Measurements from ENCODE around the gene NELL1. TPM values are rescaled to one million over a fixed set of nuclear protein-coding genes. Genes with fewer than 3 reads are reported as not detected.

The NELL1 gene
- total RNA-seq, 1 experiment from 2014 or later: 0.22 TPM

GRCh38 chr11:20894296-20894695 is 224.9 kb downstream of the NELL1 start:
- H3K4me1 Mint-ChIP-seq: no peaks in the 10 kb centered on the region
- Histone ChIP-seq H4K20me1 (ENCODE audit: control insufficient read depth, insufficient read depth, insufficient read length) (no peaks in the 10 kb centered on the region), H2BK15ac (ENCODE audit: low read depth, low read length) (no peak overlapping the region), H3T11ph (ENCODE audit: low read length) (no peak overlapping the region), H3K18ac (ENCODE audit: insufficient read length, low read depth, low read length) (no peak overlapping the region), H2BK20ac (ENCODE audit: low read depth, low read length, poor library complexity, severe bottlenecking) (no peak overlapping the region), H3K79me1 (ENCODE audit: insufficient read depth, low read depth, low read length, poor library complexity, severe bottlenecking) (no peaks in the 10 kb centered on the region), H3K23me2 (ENCODE audit: insufficient read length, low read depth, low read length, poor library complexity, severe bottlenecking) (no peaks in the 10 kb centered on the region), H4K8ac (replicated peaks; ENCODE audit: insufficient read length, low read depth, low read length) (no peak overlapping the region), H3K23ac (ENCODE audit: insufficient read length, low read depth, low read length) (no peak overlapping the region), H3K9me3 (ENCODE audit: control insufficient read depth, low read depth, low read length) (no peaks in the 10 kb centered on the region), H3K14ac (ENCODE audit: insufficient read depth, low read length) (no peak overlapping the region), H4K5ac (ENCODE audit: insufficient read length, low read depth, low read length) (no peak overlapping the region), H4K91ac (ENCODE audit: insufficient read length, low read depth, low read length) (no peak overlapping the region), H3K56ac (ENCODE audit: insufficient read length, low read depth, low read length) (no peak overlapping the region), H2BK120ac (ENCODE audit: low read depth, low read length, poor library complexity, severe bottlenecking) (no peak overlapping the region), H2BK12ac (ENCODE audit: insufficient read length, low read depth, low read length) (no peak overlapping the region), H2BK5ac (ENCODE audit: insufficient read length, low read length) (no peak overlapping the region), H3K27me3 (ENCODE audit: insufficient read depth, low read length) (no peaks in the 10 kb centered on the region), H3K4me1 (ENCODE audit: insufficient read depth, low read length) (no peaks in the 10 kb centered on the region), H3K27ac (ENCODE audit: insufficient read length, low read depth, low read length) (no peak overlapping the region), H3K4me2 (ENCODE audit: insufficient read depth, insufficient read length, low read length) (no peak overlapping the region), H2AFZ (ENCODE audit: low read length) (no peak overlapping the region), H3K9ac (ENCODE audit: extremely low read depth, insufficient read length, low read length) (no peak overlapping the region), H3K79me2 (ENCODE audit: insufficient read depth, low read length) (no peaks in the 10 kb centered on the region), H3K4ac (ENCODE audit: low read depth, low read length) (no peak overlapping the region), H2AK5ac (ENCODE audit: insufficient read length, low read length) (no peak overlapping the region)
- H3K4me3 Mint-ChIP-seq: no peak overlapping the region
- peaks cover 2 to 7% of the 10 kb centered on the region in 2 experiments; a peak in 3 of 5 replicates for H3K9me3 Mint-ChIP-seq
- no peak for DNase-seq
- H3K27me3 Mint-ChIP-seq (ENCODE audit: low read depth): no peaks in the 10 kb centered on the region
- H3K27ac Mint-ChIP-seq: no peak overlapping the region
- TF ChIP-seq, protein P1, sequence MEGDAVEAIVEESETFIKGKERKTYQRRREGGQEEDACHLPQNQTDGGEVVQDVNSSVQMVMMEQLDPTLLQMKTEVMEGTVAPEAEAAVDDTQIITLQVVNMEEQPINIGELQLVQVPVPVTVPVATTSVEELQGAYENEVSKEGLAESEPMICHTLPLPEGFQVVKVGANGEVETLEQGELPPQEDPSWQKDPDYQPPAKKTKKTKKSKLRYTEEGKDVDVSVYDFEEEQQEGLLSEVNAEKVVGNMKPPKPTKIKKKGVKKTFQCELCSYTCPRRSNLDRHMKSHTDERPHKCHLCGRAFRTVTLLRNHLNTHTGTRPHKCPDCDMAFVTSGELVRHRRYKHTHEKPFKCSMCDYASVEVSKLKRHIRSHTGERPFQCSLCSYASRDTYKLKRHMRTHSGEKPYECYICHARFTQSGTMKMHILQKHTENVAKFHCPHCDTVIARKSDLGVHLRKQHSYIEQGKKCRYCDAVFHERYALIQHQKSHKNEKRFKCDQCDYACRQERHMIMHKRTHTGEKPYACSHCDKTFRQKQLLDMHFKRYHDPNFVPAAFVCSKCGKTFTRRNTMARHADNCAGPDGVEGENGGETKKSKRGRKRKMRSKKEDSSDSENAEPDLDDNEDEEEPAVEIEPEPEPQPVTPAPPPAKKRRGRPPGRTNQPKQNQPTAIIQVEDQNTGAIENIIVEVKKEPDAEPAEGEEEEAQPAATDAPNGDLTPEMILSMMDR (conservative IDR thresholded peaks at IDR 0.05): no peak
- peaks cover 0 to 2% (median 0%) of the 10 kb centered on the region in 3 experiments; a peak in 3 of 7 replicates for H3K36me3 Mint-ChIP-seq (ENCODE audit: insufficient read depth in 1 of 3, low read depth in 3 of 3)

All from H9 (cell line).